NB4 (cell line): ENCODE results near the gene VPS35.

Experiments used
- DNase-seq: peaks from one replicate; pipeline ENCODE4 v3.0.0; 2010; ENCODE audit warnings: low read depth
- H3K4me3 ChIP-seq: one replicate; pipeline ENCODE4 v1.5.1; 2011; ENCODE audit warnings: mild to moderate bottlenecking, low read depth, low read length, moderate library complexity
- MYC ChIP-seq: IDR thresholded peaks from 2 replicates; pipeline ENCODE4 v1.6.1; 2011; ENCODE audit warnings: low read depth, low read length
- POLR2A ChIP-seq: IDR thresholded peaks from 2 replicates; pipeline ENCODE4 v1.6.1; 2011; ENCODE audit warnings: mild to moderate bottlenecking; ENCODE audit not compliant: insufficient read length; ENCODE audit errors: extremely low read depth
- TF ChIP-seq, protein P1 (sequence below): IDR thresholded peaks from 2 replicates; pipeline ENCODE4 v1.6.1; 2011; ENCODE audit warnings: low read depth, low read length
- TF ChIP-seq, protein P2 (sequence below): IDR thresholded peaks from one replicate; pipeline ENCODE4 v1.5.1; 2012; ENCODE audit warnings: low read depth, low read length

The VPS35 gene

DNA sequence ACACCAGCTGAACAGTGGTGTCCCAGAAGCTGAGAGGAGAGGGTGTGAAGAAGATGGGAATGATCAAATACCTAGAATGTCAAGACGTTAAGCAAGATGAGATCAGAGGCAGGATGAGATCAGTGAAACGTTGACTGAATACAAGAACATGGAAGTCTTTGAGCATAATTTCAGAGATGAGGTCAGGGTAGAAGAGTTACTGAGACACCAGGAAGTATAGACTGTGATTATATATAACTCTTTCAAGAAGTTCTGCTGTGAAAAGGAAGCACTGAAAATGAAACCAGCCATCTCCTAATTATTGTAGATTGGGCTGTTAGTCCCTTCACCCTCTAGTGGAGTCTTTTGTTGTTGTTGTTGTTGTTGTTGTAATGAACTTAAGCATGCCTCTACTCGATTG, 76.9 kb downstream of the VPS35 start:
- no peak for DNase-seq
- TF ChIP-seq, protein P1, sequence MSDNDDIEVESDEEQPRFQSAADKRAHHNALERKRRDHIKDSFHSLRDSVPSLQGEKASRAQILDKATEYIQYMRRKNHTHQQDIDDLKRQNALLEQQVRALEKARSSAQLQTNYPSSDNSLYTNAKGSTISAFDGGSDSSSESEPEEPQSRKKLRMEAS = no peak
- TF ChIP-seq POLR2A = no peak
- TF ChIP-seq MYC = no peak
- TF ChIP-seq, protein P2, sequence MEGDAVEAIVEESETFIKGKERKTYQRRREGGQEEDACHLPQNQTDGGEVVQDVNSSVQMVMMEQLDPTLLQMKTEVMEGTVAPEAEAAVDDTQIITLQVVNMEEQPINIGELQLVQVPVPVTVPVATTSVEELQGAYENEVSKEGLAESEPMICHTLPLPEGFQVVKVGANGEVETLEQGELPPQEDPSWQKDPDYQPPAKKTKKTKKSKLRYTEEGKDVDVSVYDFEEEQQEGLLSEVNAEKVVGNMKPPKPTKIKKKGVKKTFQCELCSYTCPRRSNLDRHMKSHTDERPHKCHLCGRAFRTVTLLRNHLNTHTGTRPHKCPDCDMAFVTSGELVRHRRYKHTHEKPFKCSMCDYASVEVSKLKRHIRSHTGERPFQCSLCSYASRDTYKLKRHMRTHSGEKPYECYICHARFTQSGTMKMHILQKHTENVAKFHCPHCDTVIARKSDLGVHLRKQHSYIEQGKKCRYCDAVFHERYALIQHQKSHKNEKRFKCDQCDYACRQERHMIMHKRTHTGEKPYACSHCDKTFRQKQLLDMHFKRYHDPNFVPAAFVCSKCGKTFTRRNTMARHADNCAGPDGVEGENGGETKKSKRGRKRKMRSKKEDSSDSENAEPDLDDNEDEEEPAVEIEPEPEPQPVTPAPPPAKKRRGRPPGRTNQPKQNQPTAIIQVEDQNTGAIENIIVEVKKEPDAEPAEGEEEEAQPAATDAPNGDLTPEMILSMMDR = no peak
- H3K4me3 ChIP-seq = no peak overlapping the region

DNA sequence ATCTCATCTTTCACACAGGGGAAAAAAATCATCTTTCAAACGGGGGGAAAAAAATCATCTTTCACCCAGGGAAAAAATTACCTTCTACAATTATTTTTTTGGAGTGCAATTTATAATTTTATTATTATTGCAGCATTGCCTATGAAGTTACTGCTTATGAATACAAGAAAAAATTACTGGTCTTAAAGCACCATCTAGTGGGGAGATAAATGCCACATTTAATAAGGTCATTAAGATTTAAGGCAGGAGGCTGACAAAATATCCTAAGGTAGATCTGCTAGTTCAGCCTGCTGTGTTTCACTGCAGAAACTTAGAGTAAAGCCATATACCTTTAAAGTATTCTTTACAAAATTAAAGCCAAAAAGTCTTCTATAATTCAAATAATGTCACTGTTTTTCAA, 81.4 kb downstream of the VPS35 start:
- no peak for TF ChIP-seq POLR2A
- TF ChIP-seq, protein P1 = no peak
- TF ChIP-seq, protein P2 = no peak
- H3K4me3 ChIP-seq = no peak overlapping the region
- peak; percentile 57 for DNase-seq

DNA sequence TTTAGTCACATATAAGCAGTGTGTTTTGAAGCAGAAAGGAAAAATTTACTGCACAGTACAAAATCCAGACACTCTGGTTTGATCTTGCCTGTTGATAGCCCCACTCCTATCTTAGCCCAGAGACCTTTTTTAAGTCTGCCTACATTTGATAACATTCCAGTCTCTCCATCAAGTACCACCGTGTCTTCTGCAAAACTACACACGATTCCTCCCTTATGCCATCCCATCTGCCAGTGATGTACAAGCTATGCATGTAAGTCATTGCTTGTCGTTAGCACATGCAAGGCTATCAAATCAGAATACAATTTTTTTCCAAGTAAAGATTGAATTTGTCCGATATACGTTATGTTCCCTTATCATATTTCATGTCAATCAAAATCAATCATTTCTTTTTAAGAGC, 82.7 kb downstream of the VPS35 start:
- no peak overlapping the region for H3K4me3 ChIP-seq
- TF ChIP-seq, protein P2 = no peak
- TF ChIP-seq, protein P1 = no peak
- no peak for TF ChIP-seq POLR2A
- no peak for TF ChIP-seq MYC
- no peak for DNase-seq
